Mucosa of descending colon (tissue), 3 donors: Measurements from ENCODE around the gene FITM2. TPM values are rescaled to one million over a fixed set of nuclear protein-coding genes. Genes with fewer than 3 reads are reported as not detected.
"Not testable (repeated sequence)": the region's sequence is repeated elsewhere in the genome, so short reads cannot be mapped to it uniquely, and the experiment has no call there.

Source experiments
- ATAC-seq: fragments of 200-7000 bp; cut with Tn5 transposase; one replicate; pipeline ENCODE4 v1.9.1; 2020; ENCODE audit warnings: mild to moderate bottlenecking, moderate library complexity
- DNase-seq, 3 donors: peaks; one replicate each; pipeline ENCODE4 v3.0.0-alpha.2; 2020
- H3K36me3 ChIP-seq: fragments of 200-600 bp; one replicate; pipeline ENCODE4 v1.8.0; 2021; ENCODE audit warnings: low read depth, mild to moderate bottlenecking
- H3K4me1 ChIP-seq: fragments of 200-600 bp; one replicate; pipeline ENCODE4 v1.8.0; 2021; ENCODE audit warnings: low read depth, mild to moderate bottlenecking
- H3K4me3 ChIP-seq: fragments of 200-600 bp; one replicate; pipeline ENCODE4 v1.8.0; 2021; ENCODE audit warnings: mild to moderate bottlenecking
- H3K9me3 ChIP-seq: fragments of 200-600 bp; one replicate; pipeline ENCODE4 v1.8.0; 2021; ENCODE audit warnings: mild to moderate bottlenecking
- intact Hi-C, 2 donors: fragments of 100-400 bp; cut with DNase I in 1 of 2; cut with micrococcal nuclease in 1 of 2; formaldehyde crosslinking; loops; one replicate each; pipeline versions ENCODE4 v1.11.0 to v1.11.1; 2022; cut with DNase I, micrococcal nuclease
- total RNA-seq, 3 donors: library from RNA; stranded (reverse); fragmentation: NEBNext Ultra II Directional in 2 of 3; extraction: Animal tissue kit (Norgen Biotek cat#: 25700) in 2 of 3; gene quantifications; one replicate each; pipeline versions ENCODE4 v1.2.1 to v1.2.4, GENCODE V29; 2021 to 2023
- TF ChIP-seq, protein P1 (sequence below): fragments of 200-600 bp; IDR thresholded peaks from one replicate; pipeline ENCODE4 v1.8.0; 2022; ENCODE audit warnings: antibody characterized with exemption, mild to moderate bottlenecking
- donor health status: DM: no; HTN: no; CAD: no; lungs with moderate emphysema.
- donor health status: DM: no; HTN: no; CAD: no.
- donor health status: DM: no; HTN: yes; CAD: no.

Gene FITM2
- total RNA-seq, 3 donors from 2014 or later, result 10.9 to 12.6 (median 10.9) TPM

GRCh38 chr20:44328428-44328827 is 17.4 kb upstream of the FITM2 start:
- H3K9me3 ChIP-seq, result no peaks in the 10 kb centered on the region
- ATAC-seq, result no peak
- H3K4me1 ChIP-seq, result peaks cover 8% of the 10 kb centered on the region
- intact Hi-C loops, result no loop called here
- TF ChIP-seq, protein P1, sequence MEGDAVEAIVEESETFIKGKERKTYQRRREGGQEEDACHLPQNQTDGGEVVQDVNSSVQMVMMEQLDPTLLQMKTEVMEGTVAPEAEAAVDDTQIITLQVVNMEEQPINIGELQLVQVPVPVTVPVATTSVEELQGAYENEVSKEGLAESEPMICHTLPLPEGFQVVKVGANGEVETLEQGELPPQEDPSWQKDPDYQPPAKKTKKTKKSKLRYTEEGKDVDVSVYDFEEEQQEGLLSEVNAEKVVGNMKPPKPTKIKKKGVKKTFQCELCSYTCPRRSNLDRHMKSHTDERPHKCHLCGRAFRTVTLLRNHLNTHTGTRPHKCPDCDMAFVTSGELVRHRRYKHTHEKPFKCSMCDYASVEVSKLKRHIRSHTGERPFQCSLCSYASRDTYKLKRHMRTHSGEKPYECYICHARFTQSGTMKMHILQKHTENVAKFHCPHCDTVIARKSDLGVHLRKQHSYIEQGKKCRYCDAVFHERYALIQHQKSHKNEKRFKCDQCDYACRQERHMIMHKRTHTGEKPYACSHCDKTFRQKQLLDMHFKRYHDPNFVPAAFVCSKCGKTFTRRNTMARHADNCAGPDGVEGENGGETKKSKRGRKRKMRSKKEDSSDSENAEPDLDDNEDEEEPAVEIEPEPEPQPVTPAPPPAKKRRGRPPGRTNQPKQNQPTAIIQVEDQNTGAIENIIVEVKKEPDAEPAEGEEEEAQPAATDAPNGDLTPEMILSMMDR, result no peak
- DNase-seq, result no peak
- no peak overlapping the region for H3K4me3 ChIP-seq
- no peaks in the 10 kb centered on the region for H3K36me3 ChIP-seq

DNA sequence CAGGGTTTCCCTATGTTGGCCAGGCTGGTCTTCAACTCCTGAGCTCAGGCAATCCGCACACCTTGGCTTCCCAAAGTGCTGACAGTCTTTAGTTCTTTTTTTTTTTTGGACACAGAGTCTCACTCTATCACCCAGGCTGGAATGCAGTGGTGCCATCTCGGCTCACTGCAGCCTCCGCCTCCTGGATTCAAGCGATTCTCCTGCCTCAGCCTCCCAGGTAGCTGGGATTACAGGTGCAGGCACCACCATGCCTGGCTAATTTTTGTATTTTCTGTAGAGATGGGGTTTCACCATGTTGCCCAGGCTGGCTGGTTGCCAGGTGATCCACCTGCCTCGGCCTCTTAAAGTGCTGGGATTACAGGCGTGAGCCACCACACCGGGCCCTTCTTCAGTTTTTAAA is 16.7 kb upstream of the FITM2 start:
- DNase-seq, H3K4me1 ChIP-seq, intact Hi-C loops, ATAC-seq, H3K36me3 ChIP-seq, H3K4me3 ChIP-seq, H3K9me3 ChIP-seq: not testable (repeated sequence)

DNA sequence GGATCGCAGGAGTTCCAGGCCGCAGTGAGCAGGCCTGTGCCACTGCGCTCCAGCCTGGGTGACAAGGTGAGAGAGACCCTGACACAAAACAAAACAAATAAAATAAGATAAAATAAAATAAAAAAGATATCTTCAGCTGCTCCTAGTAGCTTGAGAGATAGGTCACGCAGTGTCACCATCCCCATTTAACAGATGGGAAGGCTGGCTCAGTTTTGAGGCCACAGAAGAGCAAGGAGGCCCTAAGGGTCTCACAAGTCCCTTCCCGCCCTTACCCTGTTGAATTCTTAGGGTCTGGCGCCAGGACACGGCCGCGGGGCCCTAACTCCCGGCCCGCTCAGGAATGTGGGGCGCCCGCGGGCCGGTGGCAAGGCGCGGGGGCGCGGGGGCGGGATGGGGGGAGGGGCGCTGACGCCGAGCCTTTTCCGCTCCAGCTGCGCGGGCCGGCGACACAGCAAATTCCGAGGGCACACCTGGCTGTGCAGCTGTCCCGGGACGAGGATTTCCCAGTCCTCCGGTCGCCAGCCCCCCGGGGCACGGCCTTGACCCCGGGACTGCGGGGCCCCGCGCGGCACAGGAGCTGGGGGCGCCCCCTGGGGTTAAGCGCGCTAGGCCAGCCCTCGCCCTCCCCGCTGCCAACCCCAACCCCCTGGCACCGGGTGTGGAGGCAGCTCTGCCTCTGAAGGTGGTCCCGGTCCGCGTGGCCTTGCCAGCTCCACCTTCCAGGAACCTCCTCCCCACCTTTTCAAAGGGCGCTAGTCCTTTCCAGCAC is 15.6 kb upstream of the FITM2 start:
- intact Hi-C loops, result no loop called here
- ATAC-seq, result peak; percentile 17
- Histone ChIP-seq H3K4me1 (peaks cover 8% of the 10 kb centered on the region), H3K4me3 (no peak overlapping the region), H3K9me3 (no peaks in the 10 kb centered on the region), H3K36me3 (no peaks in the 10 kb centered on the region)
- TF ChIP-seq, protein P1, result no peak
- no peak for DNase-seq

DNA sequence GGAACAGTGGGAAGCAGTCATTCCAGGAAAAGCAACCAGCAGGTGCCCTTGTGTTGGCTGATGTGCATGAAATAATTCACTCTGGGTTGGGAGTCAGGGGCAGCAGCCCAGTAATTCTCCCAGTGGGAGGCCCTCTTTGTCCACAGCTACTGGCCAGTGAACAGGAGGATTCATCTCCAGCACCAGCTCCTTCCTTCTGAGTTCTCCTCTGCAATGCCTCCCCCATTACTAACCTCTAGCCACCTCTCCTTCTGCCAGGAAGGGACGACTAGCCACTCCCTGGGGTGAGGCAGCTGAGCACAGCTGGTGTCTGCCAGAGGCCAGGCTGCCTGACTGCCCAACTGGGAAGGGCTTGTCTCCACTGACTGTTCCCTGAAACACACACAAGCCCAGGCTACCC is 13.3 kb upstream of the FITM2 start:
- TF ChIP-seq, protein P1, result no peak
- DNase-seq (peak; percentile 74 to 82 (median 80)), ATAC-seq (peak; percentile 99)
- Histone ChIP-seq H3K4me1 (peaks cover 8% of the 10 kb centered on the region), H3K4me3 (no peak overlapping the region), H3K36me3 (no peaks in the 10 kb centered on the region), H3K9me3 (no peaks in the 10 kb centered on the region)
- intact Hi-C loops, result no loop called here

- Histone ChIP-seq H3K4me3 (no peak overlapping the region), H3K36me3 (no peaks in the 10 kb centered on the region), H3K9me3 (no peaks in the 10 kb centered on the region), H3K4me1 (peaks cover 8% of the 10 kb centered on the region)
- no peak for ATAC-seq
- DNase-seq, result no peak
- intact Hi-C loops, result no loop called here
- TF ChIP-seq, protein P1, result no peak
Measured at GRCh38 chr20:44319839-44320422, 8.9 kb upstream of the FITM2 start.

DNA sequence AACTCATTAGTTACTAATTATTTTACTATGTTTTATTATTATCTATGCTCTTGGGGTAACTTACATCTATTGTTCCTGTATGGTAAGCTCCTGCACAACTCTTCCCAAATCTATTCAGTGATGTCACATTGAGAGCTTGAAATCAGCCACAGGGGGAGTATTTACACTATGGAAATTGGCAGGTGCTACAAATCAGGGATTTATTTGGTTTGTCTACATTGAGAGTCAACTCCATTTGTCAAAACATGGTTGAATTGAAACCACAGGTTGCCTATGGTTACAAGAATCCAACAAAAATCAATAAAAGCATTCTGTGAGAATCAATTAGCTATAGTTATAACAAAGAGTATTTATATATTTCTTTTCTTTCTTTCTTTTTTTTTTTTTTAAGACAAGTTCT is 3.9 kb upstream of the FITM2 start:
- Histone ChIP-seq H3K4me1 (peaks cover 2% of the 10 kb centered on the region), H3K36me3 (no peaks in the 10 kb centered on the region), H3K9me3 (no peaks in the 10 kb centered on the region), H3K4me3 (no peak overlapping the region)
- ATAC-seq, result no peak
- intact Hi-C loops, result loop anchor here (5.0 kb wide), 1 partner anchor 98 kb away; no protein-coding TSS in a partner anchor
- DNase-seq, result no peak
- TF ChIP-seq, protein P1, result no peak
